ENCODE measurements around the gene TEAD1. TPM values are rescaled to one million over a fixed set of nuclear protein-coding genes. Genes with fewer than 3 reads are reported as not detected.

TEAD1 gene
- total RNA-seq, 4 donors from 2014 or later: 38.8 to 110 (median 75.3) TPM

- intact Hi-C loops (cut with DNase I; ENCODE audit: low total_unique reads): no loop called here
- no peak overlapping the region for H3K27ac ChIP-seq
Observed at GRCh38 chr11:12818333-12819015, 144.3 kb downstream of the TEAD1 start.

GRCh38 chr11:12822392-12823022 lies 148.3 kb downstream of the TEAD1 start:
- no peak overlapping the region for H3K27ac ChIP-seq
- H3K9me3 ChIP-seq: no peaks in the 10 kb centered on the region
- TF ChIP-seq POLR2A (IDR thresholded peaks at IDR 0.05) (no peak), CTCF (IDR thresholded peaks at IDR 0.05) (no peak)
- DNase-seq: no peak
- no peaks in the 10 kb centered on the region for H3K4me1 ChIP-seq
- H3K27me3 ChIP-seq: no peaks in the 10 kb centered on the region
- intact Hi-C loops (cut with DNase I; ENCODE audit: low total_unique reads): no loop called here
- no peak overlapping the region for H3K4me3 ChIP-seq
- H3K36me3 ChIP-seq: no peaks in the 10 kb centered on the region

More at GRCh38 chr11:12818333-12819015, 144.3 kb downstream of the TEAD1 start:
- no peaks in the 10 kb centered on the region for H3K9me3 ChIP-seq
- DNase-seq: no peak
- no peak overlapping the region for H3K4me3 ChIP-seq
- H3K36me3 ChIP-seq: no peaks in the 10 kb centered on the region
- peaks cover 6 to 8% of the 10 kb centered on the region in 2 donors for H3K4me1 ChIP-seq
- TF ChIP-seq POLR2A (IDR thresholded peaks at IDR 0.05): no peak
- TF ChIP-seq CTCF (IDR thresholded peaks at IDR 0.05): no peak
- H3K27me3 ChIP-seq: no peaks in the 10 kb centered on the region

- Histone ChIP-seq H3K27ac (peak overlapping the region in 1 of 2 donors; percentile 11), H3K27me3 (no peaks in the 10 kb centered on the region), H3K4me3 (no peak overlapping the region), H3K9me3 (no peaks in the 10 kb centered on the region), H3K36me3 (no peaks in the 10 kb centered on the region), H3K4me1 (no peaks in the 10 kb centered on the region)
- intact Hi-C loops (cut with DNase I; ENCODE audit: low total_unique reads): no loop called here
- DNase-seq: no peak
- TF ChIP-seq POLR2A (IDR thresholded peaks at IDR 0.05): no peak
- no peak for TF ChIP-seq CTCF (IDR thresholded peaks at IDR 0.05)
Observed at GRCh38 chr11:12824281-12825041, 150.2 kb downstream of the TEAD1 start.

- intact Hi-C loops (cut with DNase I; ENCODE audit: low total_unique reads): no loop called here
Observed at GRCh38 chr11:12826441-12826840, 152.2 kb downstream of the TEAD1 start.

More at GRCh38 chr11:12826441-12826840, 152.2 kb downstream of the TEAD1 start:
- DNase-seq: no peak
- Histone ChIP-seq H3K36me3 (no peaks in the 10 kb centered on the region), H3K4me1 (no peaks in the 10 kb centered on the region), H3K4me3 (no peak overlapping the region), H3K27ac (no peak overlapping the region), H3K9me3 (no peaks in the 10 kb centered on the region), H3K27me3 (no peaks in the 10 kb centered on the region)
- no peak for TF ChIP-seq CTCF (IDR thresholded peaks at IDR 0.05)
- TF ChIP-seq POLR2A (IDR thresholded peaks at IDR 0.05): no peak
